GM18505 (cell line): ENCODE results near the gene KRTAP15-1.

Experiments used
- ATAC-seq: cut with Tn5 transposase; IDR thresholded peaks from one replicate; pipeline ENCODE4 v1.9.1; 2021; ENCODE audit not compliant: unreplicated experiment
- POLR2A ChIP-seq: IDR thresholded peaks from 4 replicates; pipeline ENCODE4 v1.6.1; 2011; ENCODE audit warnings: borderline replicate concordance; ENCODE audit not compliant: insufficient read depth, insufficient read length; ENCODE audit errors: extremely low read depth

The KRTAP15-1 gene, protein sequence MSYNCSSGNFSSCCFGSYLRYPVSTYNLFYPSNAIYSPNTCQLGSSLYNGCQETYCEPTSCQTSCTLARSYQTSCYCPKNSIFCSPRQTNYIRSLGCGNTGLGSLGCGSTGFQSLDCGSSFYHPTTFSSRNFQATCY

GRCh38 chr21:30439975-30440374, at the start of gene KRTAP15-1:
TSS of gene KRTAP15-1 (plus strand) at chr21:30440275. CDS start at chr21:30440328, 53 bp downstream.
- ATAC-seq: no peak

DNA sequence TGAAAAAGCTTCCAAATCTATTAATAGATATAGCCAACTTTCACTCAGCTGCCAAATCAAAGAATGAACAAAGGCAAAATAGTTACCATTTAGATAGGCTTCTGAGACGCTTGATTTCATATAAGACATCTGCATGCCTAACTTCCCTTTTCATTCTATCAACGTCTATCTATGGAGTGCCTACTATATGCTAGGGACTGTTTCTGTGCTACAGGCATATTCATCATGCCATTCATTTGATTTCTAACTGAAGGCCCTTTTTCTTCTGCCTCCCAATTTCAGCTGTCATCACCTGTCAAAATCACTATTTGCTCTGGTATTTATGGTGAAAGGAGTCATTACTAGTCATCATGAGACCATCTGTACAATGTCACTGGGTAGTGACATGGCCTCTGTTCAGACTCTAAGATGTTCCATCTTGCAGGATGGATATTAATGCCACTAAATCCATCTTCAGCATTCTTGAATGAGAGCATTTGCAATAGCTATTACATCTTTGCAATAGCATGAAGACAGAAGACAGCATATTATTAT, 48.5 kb upstream of the KRTAP15-1 start:
- ATAC-seq: no peak
- TF ChIP-seq POLR2A: no peak

More at GRCh38 chr21:30439975-30440374, at the start of gene KRTAP15-1:
- no peak for TF ChIP-seq POLR2A

GRCh38 chr21:30395731-30396130, 44.3 kb upstream of the KRTAP15-1 start, which contains the start of gene KRTAP13-1:
TSS of gene KRTAP13-1 (plus strand) at chr21:30396031. CDS start at chr21:30396087, 56 bp downstream.
- ATAC-seq: no peak
- no peak for TF ChIP-seq POLR2A

DNA sequence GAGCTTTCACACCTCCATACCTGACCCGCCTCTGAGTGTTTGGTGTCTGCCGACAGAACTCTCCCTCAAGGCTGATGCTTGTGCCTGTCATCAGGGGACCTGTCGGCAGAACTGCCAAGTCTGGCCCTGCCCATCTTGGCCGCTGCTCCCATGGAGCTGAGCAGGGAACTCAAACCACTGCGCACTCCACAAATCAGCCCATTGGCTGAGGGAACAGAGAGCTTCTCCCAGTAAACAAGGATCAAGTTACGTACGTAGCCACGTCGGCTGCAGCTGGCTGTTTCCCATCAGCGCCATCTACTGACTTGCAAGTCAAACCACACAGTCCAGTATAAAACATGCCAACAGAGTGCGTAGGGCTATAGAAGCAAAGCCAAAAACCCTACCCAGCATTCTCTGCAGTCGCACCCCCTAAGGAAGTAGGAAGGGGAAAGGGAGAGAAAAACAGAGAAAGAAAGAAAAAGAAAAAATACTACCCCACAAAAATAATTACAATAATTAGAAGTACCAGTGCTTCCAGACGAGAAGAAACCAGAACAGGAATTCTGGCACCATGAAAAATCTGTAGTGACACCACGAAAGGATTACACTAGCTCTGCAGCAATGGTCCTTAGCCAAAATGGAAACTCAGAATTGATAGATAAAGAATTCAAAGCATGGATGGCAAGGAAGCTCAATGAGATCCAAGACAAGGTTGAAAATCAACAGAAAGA, 31.1 kb upstream of the KRTAP15-1 start:
- ATAC-seq: no peak
- TF ChIP-seq POLR2A: no peak

- no peak for TF ChIP-seq POLR2A
- no peak for ATAC-seq
Measured at GRCh38 chr21:30415993-30416392, 24.1 kb upstream of the KRTAP15-1 start.

GRCh38 chr21:30425826-30426225, 14.2 kb upstream of the KRTAP15-1 start, which contains the start of gene KRTAP13-3:
TSS of gene KRTAP13-3 (minus strand) at chr21:30425926. CDS start at chr21:30425912, 14 bp downstream.
- no peak for TF ChIP-seq POLR2A
- no peak for ATAC-seq

DNA sequence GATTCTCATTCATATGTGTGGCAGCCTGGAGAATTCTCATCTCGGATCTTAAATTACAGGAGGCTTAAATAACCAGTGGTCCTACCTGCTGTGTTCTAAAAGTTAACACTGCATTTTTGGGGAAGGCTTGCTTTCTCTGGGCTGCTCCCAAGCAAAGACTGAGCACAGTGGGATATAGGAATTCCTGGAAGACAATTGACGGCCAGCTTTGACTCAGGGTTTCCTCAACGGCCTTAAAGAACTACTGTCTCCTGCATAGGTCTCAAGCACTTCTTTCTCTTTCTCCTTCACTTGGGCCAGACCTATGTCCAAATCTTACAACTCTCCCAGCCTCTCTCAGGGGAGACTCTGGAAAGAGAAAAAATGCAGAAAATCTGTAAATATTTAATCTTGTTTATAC, 13.3 kb upstream of the KRTAP15-1 start:
- no peak for TF ChIP-seq POLR2A
- ATAC-seq: no peak

- no peak for ATAC-seq
Measured at GRCh38 chr21:30430170-30430655, 9.9 kb upstream of the KRTAP15-1 start, which contains the start of gene KRTAP13-4. TSS of gene KRTAP13-4 (plus strand) at chr21:30430220. CDS start at chr21:30430276, 56 bp downstream.

DNA sequence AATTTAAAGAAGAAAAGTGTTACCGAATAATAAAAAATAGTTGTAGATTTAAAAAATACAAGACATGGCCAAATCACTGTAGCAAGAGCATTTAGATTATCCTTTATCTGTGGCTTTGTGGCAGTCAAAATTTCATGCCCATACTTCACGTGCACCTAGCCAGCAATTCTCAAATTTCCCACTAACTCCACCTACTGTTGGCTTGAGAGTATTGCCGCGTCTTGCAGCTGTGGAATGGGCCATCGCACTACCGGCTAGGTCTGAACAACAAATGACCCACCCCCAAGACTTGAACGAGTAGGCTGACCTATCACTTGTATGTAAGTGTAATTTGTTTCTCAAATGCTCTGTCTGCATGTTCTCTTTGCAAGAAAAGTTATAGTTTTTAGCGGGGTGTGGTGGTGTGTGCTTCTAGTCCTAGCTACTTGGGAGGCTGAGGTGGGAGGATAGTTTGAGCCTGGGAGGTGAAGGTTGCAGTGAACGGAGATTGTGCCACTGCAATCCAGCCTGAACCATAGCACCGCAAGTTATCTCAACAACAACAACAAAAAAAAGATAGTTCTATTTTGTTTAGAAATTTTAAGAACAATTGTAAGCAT, 5.9 kb upstream of the KRTAP15-1 start:
- TF ChIP-seq POLR2A: no peak
- peak; percentile 79 for ATAC-seq

More at GRCh38 chr21:30430170-30430655, 9.9 kb upstream of the KRTAP15-1 start, which contains the start of gene KRTAP13-4:
- no peak for TF ChIP-seq POLR2A

DNA sequence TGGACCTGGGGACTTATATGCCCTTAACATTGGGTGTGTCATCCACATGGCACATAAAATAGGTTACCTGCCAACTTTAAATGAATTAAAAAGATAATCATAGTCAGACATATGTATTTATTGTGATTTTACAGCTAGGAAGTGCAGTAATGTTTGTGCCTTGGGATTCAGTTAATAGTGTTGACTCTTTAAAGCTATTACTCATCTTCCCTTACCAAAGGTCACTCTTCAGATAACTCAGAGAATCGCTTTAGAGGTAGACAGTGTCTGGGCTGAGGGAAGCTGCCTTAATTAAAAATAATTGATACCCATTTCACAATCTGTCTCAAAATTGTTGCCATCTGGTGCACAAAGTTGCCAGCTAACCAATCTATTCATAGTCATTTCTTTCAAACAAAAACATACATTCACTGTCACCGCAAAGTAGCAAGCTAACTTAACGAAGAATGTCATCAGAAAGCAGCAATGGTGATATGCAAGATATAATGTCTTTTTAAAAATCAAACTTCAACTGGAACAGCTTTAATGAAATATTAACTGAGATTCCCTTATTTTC, 3.0 kb upstream of the KRTAP15-1 start:
- TF ChIP-seq POLR2A: no peak
- ATAC-seq: no peak

DNA sequence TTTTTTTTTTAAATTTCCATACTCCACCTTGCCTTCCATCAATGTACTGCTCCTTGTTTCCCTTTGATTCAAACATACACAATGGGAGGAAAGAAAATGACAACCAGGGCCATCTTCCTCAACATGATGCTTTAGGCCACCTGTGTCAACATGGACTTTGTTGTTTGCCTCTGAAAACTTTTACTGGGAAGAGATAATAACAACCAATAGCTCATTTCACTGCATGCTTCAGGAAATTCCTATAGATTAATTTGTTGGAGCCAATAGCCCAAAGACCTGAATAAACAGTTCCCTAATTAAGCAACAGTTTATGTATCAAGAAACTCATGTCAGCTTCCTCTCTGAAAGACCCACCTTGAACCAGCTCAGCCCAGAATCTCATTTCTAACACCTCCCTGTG, 3.2 kb downstream of the KRTAP15-1 start:
- no peak for ATAC-seq
- TF ChIP-seq POLR2A: no peak

- no peak for TF ChIP-seq POLR2A
- no peak for ATAC-seq
Measured at GRCh38 chr21:30444204-30444603, 4.1 kb downstream of the KRTAP15-1 start.

DNA sequence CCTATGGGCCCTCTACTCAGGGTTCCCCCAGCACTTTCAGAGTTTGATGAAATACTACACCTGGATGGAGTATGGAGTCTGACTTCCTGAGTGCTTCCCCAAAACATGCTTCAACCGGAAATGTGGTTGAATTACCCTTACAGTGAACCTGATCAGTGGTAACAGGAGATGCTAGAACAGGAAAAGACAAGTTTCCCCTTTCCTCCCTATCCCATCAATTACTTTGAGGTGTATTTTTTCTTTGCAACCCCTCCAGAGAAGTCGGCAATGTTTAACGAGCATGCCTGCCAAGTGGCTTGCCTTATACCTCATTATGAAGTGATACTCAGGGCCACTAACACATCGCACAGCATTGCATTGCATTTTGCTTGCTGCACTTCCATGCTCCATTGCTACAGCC, 7.0 kb downstream of the KRTAP15-1 start:
- no peak for TF ChIP-seq POLR2A
- ATAC-seq: no peak
